Measurements from ENCODE around the gene SIX2.

SIX2 gene

DNA sequence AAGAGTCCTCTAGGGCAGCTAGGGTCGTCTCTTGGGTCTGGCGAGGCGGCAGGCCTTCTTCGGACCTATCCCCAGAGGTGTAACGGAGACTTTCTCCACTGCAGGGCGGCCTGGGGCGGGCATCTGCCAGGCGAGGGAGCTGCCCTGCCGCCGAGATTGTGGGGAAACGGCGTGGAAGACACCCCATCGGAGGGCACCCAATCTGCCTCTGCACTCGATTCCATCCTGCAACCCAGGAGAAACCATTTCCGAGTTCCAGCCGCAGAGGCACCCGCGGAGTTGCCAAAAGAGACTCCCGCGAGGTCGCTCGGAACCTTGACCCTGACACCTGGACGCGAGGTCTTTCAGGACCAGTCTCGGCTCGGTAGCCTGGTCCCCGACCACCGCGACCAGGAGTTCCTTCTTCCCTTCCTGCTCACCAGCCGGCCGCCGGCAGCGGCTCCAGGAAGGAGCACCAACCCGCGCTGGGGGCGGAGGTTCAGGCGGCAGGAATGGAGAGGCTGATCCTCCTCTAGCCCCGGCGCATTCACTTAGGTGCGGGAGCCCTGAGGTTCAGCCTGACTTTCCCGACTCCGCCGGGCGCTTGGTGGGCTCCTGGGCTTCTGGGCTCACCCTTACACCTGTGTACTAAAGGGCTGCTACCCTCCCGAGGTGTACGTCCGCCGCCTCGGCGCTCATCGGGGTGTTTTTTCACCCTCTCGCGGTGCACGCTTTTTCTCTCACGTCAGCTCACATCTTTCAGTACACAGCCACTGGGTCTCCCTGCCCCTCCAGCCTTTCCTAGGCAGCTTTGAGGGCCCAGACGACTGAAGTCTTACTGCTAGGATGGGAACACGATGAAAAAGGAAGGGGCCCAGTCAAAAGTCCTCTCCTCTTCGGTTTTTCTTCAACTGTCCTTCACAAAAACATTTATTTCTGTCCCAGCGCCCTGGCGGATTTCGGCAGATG, 8.1 kb downstream of the SIX2 start:
- DNase-seq = no peak

DNA sequence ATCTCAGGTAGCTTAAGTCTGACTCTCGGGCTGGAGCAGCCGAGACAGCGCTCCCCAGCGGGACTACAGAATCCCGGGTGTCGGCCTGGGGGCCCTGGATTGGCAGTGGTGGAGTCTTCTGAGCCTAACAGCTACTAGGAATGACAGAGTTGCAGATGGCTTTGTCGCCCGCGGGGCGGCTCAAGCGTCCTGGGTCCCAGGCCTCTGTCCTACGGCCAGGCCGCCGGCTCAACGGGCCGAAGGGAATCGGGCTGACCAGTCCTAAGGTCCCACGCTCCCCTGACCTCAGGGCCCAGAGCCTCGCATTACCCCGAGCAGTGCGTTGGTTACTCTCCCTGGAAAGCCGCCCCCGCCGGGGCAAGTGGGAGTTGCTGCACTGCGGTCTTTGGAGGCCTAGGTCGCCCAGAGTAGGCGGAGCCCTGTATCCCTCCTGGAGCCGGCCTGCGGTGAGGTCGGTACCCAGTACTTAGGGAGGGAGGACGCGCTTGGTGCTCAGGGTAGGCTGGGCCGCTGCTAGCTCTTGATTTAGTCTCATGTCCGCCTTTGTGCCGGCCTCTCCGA, 8.8 kb downstream of the SIX2 start:
- DNase-seq = no peak

DNA sequence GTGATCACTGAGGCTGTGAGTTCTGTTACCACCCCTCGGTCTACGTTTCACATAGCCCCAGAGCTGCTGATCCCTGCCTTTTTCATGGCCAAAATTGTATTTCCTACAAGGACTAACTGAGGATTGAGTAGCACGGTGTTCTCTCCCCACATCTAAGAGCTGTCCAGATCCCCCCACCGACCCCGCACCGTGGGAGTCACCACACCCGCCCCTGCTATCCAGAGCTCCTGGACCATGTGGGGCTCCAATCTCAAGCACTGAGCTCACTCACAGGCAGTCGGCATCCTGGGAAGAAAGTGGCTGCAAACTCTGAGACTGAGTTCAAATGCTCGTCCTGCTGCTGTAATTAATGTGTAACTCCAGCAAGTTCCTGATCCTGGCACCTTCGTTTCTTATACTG, 9.7 kb downstream of the SIX2 start:
- no peak for DNase-seq

DNA sequence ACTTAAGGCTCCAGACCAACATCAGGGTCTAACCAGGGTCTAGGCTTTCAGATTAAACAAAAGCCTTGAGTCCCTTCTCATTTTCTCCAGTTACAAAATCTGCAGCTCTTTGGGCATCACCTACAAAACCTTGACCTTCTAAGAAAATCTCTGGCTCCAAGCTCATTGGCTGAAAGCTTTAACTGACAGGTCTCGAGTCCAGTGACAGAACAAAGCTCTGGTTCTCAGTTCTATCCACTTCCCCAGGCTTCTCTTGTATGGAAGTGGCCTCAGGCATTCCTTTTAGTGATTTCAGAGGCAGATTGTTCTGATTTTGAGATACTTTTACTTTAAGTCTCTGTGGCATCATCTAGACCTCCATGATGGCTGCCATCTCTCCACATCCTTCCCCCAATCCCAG, 11.3 kb downstream of the SIX2 start:
- no peak for DNase-seq

DNA sequence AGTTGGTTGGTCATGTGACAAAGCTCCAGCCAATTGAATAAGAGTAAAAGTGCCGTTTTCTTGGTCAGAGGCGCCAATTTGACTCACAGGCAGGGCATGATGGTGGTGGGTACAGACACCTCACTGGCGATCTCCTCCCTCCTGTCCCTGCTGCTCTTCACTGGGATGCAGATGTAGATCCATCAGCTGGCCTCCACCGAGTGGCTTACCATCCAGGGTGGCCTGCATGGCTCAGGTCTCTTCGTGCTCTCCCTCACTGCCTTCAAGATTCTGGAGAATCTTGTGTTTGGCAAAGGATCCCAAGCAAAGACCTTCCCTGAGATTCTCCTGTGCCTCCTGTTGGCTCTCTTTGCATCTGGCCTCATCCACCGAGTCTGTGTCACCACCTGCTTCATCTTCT, 12.9 kb downstream of the SIX2 start:
- DNase-seq = no peak

DNA sequence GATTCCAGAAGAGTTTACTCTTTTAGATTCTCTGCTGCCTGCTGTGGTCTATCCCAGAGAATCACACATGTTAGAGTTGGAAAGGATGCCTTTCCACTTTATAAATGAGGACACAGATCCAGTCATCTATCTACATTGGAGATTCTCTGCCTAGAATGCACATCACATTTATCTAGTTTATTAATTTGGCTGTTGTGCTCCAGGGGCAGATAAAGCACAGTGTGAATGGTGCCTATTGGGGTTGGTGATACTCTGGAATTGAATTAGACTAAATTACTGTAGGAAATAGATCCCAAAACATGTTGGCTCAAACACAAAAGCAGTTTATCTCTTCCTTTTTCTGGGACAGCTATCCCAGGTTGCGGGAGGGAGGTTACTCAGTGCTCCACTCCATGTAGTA, 14.9 kb downstream of the SIX2 start:
- DNase-seq = no peak

DNA sequence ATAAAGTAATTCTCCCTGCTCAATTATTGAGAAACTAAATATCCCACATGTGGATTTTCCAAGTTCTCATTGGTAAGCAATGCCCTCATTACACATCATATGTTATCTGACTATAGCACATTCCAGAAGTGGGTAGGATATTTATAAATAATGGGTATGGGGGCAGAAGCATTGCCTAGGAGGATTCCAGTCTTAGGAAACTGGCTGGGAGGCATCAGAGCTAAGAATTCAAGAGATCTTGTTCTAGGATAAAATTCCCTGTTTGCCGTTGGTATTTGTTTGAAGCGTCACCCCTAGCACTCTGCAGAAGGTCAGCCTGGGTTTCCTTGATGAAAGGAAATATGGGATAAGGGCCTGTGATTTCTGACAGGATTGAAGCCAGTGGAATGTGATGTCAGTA, 20.1 kb downstream of the SIX2 start:
- DNase-seq = no peak

DNA sequence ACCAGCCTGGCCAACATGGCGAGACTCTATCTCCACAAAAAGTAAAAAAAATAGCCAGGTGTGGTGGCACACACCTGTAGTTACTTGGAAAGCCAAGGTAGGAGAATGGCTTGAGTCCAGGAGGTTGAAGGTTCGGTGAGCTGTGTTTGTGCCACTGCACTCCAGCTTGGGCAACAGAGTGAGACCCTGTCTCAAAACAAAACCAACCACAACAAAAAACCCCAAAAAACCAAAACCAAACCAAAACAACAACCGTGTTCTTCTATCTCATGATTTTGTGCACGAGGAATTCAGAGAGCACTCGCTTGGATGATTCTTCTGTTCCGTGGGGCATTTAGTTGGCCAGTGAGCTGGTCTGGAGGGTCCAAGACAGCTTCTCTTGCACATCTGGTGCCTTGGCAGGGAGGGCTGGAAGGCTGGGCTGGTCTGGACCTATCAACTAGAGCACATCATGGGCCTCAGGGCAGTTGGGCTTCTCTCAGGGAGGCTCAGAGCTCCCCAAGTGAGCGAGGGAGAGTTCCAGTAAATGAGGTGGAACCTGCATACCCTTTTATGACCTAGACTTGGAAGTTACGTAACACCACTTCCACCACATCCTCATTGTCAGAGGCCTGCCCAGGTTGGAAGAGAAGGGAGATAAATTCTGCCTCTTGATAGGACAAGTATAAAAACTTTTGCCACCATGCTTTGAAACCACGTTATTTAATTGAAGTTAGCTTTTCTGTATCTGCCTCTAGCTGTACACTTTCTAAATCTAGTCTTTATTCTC, 25.2 kb downstream of the SIX2 start:
- DNase-seq = no peak

DNA sequence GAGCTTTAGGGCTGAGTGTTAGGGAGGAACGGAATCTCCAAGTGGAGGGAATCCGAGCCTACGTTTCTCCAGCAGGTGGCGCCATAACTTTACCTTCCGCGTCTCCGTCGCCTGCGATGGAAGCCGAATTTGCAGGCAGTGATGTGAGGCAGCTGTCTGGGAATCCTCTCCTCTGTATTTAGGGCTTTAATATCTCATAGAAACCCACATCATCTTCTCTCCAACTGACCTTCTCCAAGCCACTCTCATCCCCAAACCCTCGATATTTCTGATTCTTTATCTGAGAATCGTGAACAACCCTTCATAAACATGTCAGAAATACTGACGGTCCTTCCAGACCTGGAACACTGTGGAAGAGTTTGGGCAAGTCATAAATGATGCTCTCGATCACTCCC, 27.5 kb downstream of the SIX2 start:
- peak; percentile 70 for DNase-seq

DNA sequence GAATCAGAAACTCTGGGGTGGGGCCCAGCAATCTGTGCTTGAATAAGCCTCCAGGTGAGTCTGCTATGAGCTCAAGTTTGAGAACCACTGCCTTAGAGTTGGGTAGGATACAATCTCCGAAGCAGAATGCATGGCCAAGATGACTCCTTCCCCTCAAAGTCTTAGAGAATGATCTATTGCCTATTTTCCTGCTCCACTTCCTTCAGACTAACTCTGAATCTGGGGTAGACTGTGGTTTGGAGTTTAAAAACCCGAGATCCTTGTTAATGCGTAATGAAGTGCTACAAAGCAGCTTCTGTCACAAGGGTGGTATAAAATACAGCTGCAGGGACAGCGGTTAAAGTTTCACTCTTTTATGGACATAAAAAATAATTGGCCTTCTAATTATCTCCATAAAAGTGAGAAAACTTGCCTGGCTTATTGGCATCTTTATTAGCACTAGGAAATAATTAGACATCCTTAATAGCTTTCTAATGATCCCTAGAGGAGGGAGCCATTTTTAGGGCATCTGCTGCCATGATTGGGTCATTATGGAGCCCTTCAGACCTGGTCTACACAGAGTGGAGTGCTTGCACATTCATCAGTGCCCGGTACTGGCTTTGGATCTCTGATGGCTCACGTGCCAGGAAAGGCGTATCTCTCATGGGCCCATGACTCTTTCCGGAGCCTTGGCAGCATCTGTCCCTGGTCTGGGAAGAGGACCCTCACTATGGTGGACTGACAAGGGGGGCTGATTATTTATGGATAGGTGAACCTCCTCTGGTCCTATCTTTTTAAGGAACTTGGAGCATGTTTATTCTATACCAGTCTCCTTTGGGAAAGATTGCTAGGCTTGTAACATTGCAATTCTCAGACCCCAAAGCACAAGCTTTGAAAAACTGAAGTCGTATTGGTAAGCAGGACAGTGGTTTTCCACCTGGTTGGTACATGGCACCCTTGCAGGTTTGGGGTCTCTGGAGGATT, 28.2 kb downstream of the SIX2 start:
- DNase-seq = no peak

DNA sequence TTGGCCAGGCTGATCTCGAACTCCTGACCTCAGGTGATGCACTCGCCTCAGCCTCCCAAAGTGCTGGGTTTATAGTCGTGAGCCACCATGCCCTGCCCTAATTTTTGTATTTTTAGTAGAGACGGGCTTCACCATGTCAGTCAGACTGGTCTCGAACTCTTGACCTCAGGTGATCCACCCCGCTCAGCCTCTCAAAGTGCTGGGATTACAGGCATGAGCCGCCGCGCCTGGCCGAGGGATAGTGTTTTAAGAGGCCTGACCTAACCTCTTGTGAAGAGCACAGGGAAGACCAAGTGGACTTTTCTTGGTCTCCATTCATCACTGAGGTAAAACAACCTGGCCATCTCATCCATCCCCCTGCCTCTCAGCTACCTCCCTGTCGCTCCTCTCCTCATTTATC, 29.7 kb downstream of the SIX2 start:
- DNase-seq = no peak

DNA sequence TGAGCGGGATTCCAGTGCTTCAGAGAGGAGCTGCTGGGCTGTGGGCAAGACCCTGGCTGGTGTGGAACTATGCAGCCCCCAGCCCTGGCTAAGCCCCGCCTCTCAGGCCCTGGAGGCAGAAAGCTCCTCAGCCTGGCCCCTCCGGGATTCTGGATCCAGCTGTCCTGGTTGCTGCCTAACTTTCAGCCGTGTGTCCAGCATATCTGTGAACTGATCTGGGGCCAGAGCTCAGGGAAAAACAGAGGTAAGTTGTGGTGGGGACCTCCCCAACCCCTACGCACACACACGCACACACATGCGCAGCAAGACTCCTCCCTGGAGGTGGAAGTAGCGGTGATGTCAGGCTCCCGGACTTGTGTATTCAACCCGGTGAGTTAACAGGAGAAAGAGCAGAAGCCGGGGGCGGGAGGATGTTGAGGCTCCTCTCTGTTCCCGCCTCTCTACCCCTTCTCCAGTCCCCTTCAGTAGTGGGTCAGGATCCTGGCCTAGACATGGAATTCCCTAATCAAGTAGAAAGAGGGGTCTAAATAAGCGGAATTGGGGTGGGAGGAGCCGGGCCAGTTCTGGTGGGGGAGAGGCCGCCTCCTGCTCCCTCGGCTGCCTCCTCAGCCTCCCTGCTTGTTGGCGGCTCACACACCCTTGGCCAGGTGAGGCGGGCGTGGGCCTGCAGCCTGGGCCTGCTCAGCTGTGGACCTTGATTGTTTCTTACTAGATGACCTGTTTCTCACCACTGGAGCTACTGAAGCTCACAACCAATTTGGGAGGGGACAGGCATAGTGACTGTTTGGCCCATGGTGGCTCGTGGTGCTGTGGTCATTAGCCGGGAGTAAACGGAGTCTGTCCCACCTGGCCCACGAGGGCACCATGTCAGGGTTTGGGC, 33.4 kb downstream of the SIX2 start:
- no peak for DNase-seq

DNA sequence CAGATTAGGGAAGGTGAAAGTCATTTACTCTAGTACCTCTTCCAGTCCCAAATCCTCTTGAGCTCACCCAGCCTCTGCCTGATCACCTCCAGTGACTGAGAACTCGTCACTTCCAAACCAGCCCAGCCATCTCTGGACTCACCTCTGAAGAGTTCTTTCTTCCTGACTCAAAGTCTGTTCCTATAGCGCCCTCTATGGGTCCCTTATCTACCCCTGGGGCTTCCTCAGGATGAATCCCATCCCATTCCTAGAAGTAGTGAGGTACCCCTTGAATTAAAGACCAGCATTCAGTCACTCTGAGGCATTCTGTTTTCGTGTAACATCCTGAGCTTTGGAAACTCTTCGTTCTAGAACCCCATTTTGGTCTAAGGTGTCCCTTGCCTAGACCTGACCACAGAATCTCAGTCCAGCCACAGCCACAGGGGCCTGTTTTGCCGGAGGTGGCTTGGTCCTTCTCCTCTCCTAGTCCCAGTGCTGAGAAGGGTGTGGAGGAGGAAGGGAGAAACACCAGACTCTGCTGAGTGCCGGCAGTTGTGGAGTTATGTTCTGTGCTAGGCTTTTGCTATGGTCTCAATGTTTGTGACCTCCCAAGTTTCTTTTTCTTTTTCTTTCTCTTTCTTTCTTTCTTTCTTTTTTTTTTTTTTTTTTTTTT, 35.1 kb downstream of the SIX2 start:
- peak; percentile 31 for DNase-seq

DNA sequence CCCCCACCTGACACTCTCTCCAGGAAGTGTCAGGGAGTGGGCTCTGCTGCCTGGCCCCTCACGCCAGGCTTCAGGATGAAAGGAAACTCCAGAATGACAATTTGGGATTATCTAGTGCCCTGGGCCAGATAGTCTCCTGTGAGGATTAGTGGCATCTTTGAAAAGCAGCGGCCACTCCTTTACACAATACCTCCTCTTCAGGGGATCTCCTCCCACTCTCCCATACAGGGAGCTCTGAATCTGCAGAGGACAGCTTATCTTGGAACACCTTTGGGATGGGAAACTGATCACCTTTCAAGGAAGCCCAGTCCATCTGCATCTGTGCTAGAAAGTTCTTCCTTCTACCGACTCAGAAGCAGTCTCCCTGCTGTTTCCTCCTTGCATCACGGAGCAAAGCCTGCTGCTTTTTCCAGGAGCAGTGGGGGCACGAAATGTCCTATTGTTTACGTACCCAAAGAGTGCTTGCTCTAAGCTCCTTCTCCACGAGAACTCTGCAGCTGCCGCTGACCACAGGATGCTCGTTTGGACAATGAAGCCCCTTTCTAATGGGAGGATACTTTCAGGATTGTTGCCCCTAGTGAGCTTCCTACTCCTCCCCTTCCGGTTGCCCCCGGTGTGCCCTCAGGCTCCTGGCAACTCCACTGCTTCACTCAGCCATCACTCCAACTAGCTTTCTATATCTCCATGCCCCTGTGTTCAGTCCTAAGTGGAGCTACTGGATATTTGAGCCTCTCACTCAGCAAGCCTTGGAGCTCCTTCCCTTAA, 36.3 kb downstream of the SIX2 start:
- DNase-seq = no peak

DNA sequence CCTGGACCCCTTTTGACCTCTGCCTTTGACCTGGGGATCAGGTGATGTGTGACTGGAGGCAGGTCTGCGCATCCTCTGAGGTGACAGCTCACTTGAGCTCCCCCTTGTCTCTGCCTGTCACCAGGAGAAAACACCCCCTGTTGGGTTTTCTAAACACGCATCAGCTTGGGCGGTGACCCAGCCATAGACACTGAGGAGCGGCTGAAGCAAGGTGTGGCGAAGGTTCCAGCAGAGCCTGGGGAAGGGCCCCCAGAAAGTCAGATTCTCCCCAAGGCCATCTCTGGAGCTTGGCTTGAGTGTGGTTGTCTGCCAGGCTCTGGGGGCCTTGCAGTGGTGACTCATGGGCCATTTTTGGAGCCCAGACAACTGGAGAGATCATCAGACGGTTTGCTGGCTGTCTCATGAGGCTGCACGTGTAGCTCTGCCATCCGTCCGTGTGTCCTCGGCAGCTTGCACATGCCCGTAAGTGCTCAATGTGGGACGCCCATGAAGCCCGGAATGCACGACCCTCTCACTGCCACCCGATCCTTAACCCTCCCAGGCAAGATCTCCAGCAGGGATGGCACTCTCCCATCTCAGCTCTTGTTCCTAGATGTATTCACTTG, 38.3 kb downstream of the SIX2 start:
- peak; percentile 13 for DNase-seq

DNA sequence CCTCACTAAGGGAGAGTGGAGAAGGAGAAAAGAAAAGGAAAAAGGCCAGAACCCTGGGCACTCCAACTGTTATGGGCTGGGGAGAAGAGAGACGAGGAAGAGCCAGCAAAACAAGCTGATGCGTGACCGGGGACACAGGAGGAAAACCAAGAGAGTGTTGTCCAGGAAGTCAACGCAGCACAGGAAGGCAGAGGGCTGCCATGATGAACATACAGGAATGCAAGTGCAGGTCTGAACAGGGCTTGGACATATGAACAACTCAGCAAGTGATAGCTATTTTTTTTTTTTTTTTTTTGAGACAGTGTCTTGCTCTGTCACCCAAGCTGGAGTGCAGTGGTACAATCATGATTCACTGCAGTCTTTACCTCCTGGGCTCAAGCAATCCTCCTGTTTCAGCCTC, 39.3 kb downstream of the SIX2 start:
- no peak for DNase-seq

DNA sequence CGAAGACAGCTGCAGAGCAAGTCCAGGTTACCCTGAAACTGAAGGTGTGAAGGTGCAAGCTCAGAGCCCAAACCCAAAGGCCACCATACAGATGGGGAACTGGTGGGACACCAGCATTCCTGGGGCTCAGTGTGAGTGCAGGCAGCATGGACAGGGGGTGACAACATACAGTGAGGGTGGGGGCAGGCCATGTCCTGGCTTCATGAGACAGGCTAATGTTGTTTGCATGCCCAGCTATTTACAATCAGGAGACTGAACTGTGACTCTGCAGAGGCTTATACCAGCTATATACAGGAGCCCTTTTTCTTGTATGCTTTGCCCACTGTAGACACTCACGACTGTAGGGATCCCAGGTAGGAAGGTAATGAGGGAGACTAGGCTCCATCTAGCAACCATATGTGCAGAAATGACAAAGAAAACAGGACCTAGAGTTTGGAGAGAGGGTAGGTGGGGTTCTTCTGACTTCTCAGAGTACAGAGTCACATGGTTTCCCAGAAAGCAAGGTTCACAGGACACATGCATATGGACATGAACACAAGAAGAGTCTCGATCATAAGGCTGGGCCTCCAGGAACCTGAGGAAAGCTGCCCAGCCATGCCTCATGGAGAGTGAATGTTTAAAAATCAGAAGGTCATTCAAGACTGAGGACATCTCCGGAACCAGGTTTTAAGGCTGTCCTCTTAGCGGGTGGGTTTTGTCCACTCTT, 41.4 kb downstream of the SIX2 start:
- no peak for DNase-seq

DNA sequence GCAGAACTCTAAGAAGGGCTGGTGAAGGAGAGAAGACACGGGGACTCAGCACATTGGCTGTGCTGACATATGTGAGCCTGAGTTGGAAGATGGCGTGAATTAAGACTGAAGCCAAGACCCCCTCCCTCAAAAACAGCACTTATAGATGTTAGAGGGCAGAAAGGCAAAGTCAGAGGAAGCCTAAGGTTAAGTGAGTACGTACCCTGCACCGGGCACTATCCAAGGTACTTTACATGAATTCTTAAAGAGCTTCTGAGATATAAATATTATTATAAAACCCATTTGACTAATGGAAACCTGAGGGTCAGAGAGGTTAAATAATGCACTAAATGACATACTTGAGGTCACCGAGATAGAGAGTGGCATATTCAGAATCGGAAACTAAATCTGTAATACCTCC, 42.2 kb downstream of the SIX2 start:
- no peak for DNase-seq

DNA sequence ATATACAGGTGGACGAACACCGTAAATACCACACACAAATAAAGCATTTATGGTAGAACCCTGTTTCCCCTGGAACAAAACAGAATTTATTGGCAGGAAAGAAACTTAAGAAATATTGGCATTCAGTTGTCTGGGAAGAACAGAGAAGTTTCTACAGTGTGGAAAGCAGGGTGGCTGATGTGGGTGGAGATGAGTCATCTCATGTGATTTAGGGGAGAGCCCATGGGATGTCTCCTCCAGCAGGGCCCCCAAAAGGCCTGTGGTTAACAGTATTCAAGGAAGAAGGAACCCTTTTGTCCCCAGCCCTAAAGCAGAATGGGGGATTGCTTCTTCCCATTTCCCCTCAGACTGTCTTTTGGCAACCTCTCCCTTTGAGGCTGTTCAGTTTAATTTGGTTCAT, 43.6 kb downstream of the SIX2 start:
- DNase-seq = no peak

All from fibroblast of upper back skin (primary cell).